Measurements from ENCODE around the gene GPR6.

GPR6 gene

DNA sequence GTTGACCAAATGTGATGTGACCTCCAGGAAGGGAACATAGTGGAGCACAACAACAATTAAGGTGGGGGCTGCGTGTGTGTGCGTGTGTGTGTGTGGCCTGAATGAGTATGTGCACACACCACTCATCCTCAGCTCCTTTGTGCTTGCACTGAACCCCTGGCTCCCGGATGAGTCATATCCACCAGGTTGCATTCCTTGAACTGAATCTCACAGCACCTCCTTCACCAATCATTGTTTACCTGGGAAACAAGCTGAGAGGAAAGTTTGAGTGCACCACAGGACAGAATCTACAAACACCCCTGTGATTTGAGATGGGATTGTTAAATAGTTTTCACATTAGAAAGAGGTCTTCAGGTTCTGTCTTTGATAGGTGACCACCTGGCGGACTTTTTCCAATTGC lies 33.7 kb upstream of the GPR6 start:
- Histone ChIP-seq H3K27me3 (ENCODE audit: control insufficient read depth, low read length) (peaks cover 13% of the 10 kb centered on the region), H3K4me1 (ENCODE audit: control insufficient read depth, low read length) (no peaks in the 10 kb centered on the region), H3K79me2 (ENCODE audit: control insufficient read depth, low read length) (no peaks in the 10 kb centered on the region), H3K9me3 (ENCODE audit: control insufficient read depth, insufficient read depth, low read length) (no peaks in the 10 kb centered on the region), H3K4me2 (ENCODE audit: low read length) (no peak overlapping the region), H4K20me1 (ENCODE audit: control insufficient read depth, insufficient read depth, low read depth, low read length) (no peaks in the 10 kb centered on the region), H3K9me2 (replicated peaks; ENCODE audit: control insufficient read depth, low read length) (no peaks in the 10 kb centered on the region), H3K36me3 (ENCODE audit: control insufficient read depth, low read length) (no peaks in the 10 kb centered on the region), H3K4me3 (ENCODE audit: low read length) (no peak overlapping the region), H3F3A (ENCODE audit: control insufficient read depth, insufficient read depth) (no peaks in the 10 kb centered on the region), H3K27ac (ENCODE audit: low read depth, low read length) (no peak overlapping the region)
- TF ChIP-seq, protein P1, sequence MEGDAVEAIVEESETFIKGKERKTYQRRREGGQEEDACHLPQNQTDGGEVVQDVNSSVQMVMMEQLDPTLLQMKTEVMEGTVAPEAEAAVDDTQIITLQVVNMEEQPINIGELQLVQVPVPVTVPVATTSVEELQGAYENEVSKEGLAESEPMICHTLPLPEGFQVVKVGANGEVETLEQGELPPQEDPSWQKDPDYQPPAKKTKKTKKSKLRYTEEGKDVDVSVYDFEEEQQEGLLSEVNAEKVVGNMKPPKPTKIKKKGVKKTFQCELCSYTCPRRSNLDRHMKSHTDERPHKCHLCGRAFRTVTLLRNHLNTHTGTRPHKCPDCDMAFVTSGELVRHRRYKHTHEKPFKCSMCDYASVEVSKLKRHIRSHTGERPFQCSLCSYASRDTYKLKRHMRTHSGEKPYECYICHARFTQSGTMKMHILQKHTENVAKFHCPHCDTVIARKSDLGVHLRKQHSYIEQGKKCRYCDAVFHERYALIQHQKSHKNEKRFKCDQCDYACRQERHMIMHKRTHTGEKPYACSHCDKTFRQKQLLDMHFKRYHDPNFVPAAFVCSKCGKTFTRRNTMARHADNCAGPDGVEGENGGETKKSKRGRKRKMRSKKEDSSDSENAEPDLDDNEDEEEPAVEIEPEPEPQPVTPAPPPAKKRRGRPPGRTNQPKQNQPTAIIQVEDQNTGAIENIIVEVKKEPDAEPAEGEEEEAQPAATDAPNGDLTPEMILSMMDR (IDR thresholded peaks at IDR 0.05; ENCODE audit: low read depth, low read length, poor library complexity, severe bottlenecking) = no peak
- no peak for TF ChIP-seq EZH2phosphoT487 (IDR thresholded peaks at IDR 0.05; ENCODE audit: borderline replicate concordance, low read length)

DNA sequence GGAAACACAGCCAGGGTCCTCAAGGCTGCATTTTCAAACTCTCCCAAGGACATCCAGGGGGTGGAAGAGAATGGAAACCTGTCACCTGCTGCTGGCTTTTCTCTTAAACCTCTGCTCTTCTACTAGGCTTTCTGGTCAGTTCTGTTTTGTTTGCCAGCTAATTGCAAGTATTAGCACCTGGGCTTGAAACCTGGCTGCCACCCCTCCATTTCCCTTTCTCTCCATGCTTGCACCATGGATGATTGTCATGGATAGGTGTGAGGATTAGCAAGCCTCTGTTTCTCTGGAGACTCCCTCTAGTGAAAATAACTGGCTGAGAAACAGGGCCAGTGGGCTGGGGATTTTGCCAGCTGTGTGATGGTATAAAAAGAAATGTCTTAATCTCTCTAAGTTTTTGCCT lies 33.0 kb upstream of the GPR6 start:
- Histone ChIP-seq H4K20me1 (ENCODE audit: control insufficient read depth, insufficient read depth, low read depth, low read length) (no peaks in the 10 kb centered on the region), H3K4me1 (ENCODE audit: control insufficient read depth, low read length) (no peaks in the 10 kb centered on the region), H3K9me3 (ENCODE audit: control insufficient read depth, insufficient read depth, low read length) (no peaks in the 10 kb centered on the region), H3K4me3 (ENCODE audit: low read length) (no peak overlapping the region), H3K36me3 (ENCODE audit: control insufficient read depth, low read length) (no peaks in the 10 kb centered on the region), H3K4me2 (ENCODE audit: low read length) (no peak overlapping the region), H3K9me2 (replicated peaks; ENCODE audit: control insufficient read depth, low read length) (no peaks in the 10 kb centered on the region), H3F3A (ENCODE audit: control insufficient read depth, insufficient read depth) (no peaks in the 10 kb centered on the region), H3K27ac (ENCODE audit: low read depth, low read length) (no peak overlapping the region), H3K27me3 (ENCODE audit: control insufficient read depth, low read length) (peaks cover 13% of the 10 kb centered on the region), H3K79me2 (ENCODE audit: control insufficient read depth, low read length) (no peaks in the 10 kb centered on the region)
- no peak for TF ChIP-seq EZH2phosphoT487 (IDR thresholded peaks at IDR 0.05; ENCODE audit: borderline replicate concordance, low read length)
- TF ChIP-seq, protein P1 (IDR thresholded peaks at IDR 0.05; ENCODE audit: low read depth, low read length, poor library complexity, severe bottlenecking) = no peak

DNA sequence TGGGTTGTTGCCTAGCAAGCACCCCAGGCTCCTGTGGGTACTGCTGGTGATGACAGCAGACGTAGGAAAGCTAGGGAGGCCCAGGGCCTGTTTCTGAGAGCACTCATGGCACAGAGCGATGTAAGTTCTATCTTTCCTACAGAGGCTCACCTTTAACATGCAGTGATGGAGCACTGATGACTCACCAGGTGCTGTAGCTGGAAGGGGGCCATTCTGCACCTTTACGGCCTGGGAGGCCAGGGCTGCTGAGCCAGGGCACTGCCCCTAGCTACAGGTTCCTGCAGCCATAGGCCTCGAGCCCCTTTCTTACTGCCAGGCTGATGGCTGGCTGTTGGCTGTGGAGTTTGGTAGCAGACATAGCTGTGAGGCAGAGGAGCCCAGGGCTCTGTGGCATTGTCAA lies 31.1 kb upstream of the GPR6 start:
- no peaks in the 10 kb centered on the region for H4K20me1 ChIP-seq (ENCODE audit: control insufficient read depth, insufficient read depth, low read depth, low read length)
- no peaks in the 10 kb centered on the region for H3K9me3 ChIP-seq (ENCODE audit: control insufficient read depth, insufficient read depth, low read length)
- no peaks in the 10 kb centered on the region for H3K9me2 ChIP-seq (replicated peaks; ENCODE audit: control insufficient read depth, low read length)
- no peak overlapping the region for H3K4me2 ChIP-seq (ENCODE audit: low read length)
- H3F3A ChIP-seq (ENCODE audit: control insufficient read depth, insufficient read depth) = no peaks in the 10 kb centered on the region
- H3K36me3 ChIP-seq (ENCODE audit: control insufficient read depth, low read length) = no peaks in the 10 kb centered on the region
- H3K27me3 ChIP-seq (ENCODE audit: control insufficient read depth, low read length) = peaks cover 13% of the 10 kb centered on the region
- TF ChIP-seq, protein P1 (IDR thresholded peaks at IDR 0.05; ENCODE audit: low read depth, low read length, poor library complexity, severe bottlenecking) = no peak
- no peak for TF ChIP-seq EZH2phosphoT487 (IDR thresholded peaks at IDR 0.05; ENCODE audit: borderline replicate concordance, low read length)
- no peak overlapping the region for H3K27ac ChIP-seq (ENCODE audit: low read depth, low read length)
- no peaks in the 10 kb centered on the region for H3K79me2 ChIP-seq (ENCODE audit: control insufficient read depth, low read length)
- no peak overlapping the region for H3K4me3 ChIP-seq (ENCODE audit: low read length)
- no peaks in the 10 kb centered on the region for H3K4me1 ChIP-seq (ENCODE audit: control insufficient read depth, low read length)
